ENCODE results near the gene AGBL1.
"Not testable (repeated sequence)": the region's sequence is repeated elsewhere in the genome, so short reads cannot be mapped to it uniquely, and the experiment has no call there.

Gene AGBL1

DNA sequence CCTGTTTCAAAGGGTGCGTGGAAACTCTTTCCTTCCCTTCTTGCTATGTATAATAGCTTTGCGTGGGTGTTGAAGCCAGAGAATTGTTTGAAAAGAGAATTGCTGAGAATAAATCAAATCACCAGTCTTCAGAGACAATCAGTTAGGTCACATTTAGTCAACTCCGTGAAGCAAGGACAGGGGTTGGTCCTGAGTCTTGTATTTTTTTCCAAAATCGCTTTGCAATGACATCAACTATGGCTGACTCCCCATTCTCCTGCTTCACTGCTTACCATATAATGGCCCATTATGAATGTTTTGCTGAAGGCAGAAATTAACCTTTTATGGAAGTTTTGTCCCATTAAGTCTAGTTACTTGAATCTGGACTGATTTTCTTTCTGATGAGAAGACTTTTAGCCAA is 852.8 kb downstream of the AGBL1 start:
- no peak for DNase-seq (ENCODE audit: low read depth, low spot score)

DNA sequence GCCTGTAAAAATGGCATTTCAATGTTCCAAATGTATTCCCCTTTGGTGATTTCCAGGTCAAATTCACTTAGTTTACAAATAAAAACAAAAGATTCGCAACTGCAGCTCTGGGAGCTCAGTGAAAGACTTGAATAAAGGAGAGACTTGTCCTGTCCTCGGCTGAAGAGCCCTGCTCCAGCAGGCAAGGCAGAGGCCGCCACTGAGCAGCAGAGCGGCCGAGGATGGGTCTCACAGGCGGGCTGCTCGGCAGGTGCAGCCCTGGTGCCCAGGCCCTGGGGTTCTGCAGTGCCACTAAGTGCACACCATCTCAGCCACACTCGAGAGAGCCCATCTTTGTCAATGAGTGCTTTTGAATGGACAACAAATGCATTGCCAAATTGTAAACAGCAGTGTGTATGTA is 856.2 kb downstream of the AGBL1 start:
- no peak for DNase-seq (ENCODE audit: low read depth, low spot score)

DNA sequence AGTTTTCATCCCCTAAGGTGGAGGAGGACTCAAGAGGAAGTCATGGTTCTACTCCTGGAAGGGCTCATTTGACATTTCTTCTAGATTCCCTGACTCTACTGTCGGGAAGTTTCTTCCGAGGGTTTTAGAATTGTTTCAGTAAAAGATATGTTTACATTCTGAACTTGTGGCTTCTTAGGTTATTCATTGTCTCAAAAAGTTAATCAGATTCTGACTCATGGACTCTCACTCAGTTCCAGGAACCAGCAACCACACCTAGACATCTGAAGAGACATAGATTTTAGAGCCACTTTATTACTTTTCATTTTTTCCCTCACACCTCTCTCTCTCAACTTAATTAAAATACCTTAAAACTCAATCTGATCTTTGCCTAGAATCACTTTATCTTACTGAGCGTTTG is 862.6 kb downstream of the AGBL1 start:
- DNase-seq (ENCODE audit: low read depth, low spot score) = no peak

DNA sequence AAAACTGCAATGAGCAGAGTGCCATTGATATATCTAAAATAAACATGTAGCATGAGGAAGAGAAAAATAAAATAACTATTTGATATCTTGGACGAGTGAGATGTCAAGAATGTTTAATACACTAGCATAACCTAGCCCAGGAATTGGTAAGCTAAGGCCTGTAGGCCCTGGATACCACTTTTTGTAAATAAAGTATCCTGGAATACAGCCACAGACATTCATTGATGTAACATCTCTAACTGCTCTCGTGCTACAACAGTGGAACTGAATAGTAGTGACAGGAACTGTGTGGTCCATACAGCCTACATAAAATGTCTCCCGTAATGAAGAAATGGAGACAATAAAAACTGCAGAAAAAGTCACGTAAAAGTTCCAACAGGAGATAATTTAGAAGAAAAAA is 869.0 kb downstream of the AGBL1 start:
- no peak for DNase-seq (ENCODE audit: low read depth, low spot score)

DNA sequence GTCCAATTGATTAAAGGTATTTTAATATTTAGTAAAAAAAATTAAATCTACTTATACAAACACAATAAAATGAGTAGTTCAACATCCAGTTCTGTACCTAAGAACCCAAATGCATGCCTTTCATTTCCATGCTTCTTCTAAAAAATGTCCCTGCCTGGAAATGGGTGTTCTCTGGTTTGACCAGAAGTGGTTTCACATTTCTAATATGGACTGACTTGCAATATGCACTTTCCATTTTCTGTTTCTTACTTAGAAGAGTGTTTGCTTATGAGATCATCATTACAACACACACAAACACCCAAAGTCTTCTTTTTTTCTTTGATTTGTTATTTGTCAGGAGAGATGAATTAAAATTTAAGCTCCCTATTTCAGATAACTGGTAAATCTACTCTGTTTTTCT is 879.6 kb downstream of the AGBL1 start:
- DNase-seq (ENCODE audit: low read depth, low spot score) = no peak

DNA sequence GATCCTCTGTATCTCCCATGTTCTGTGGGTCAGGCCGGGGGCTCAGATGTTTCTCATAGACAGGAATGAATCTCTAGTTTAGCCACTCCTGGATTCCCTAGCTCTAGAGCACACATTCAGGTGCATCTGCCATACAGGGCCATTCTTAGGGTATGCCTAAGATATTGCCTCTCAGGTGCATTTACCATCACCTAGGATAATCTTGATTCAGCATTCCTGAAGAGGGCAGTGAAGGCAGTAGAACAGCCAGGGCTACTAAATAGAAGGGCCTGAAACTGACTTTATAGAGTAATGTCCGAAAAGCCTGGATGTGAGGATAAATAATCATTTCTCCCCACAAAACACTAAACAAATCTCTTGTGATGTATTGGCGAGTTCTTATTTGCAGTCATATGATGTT is 882.0 kb downstream of the AGBL1 start:
- no peak for DNase-seq (ENCODE audit: low read depth, low spot score)

DNA sequence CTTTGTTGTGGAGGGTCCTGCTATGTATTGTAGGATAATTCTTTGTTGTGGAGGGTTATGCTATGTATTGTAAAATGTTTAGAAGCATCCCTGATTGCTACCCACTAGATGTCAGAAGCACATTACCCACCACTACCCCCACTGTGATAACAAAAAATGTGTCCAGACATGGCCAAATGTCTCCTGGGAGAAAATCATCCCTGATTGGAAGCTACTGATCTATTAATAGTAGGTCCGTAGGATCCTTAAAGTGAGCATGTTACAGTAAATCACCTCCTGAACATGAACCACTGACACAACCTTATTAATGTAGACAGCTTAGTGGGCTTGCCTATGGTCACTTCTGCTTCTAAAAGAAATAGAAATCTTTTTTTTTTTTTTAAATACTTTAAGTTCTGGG is 884.6 kb downstream of the AGBL1 start:
- DNase-seq (ENCODE audit: low read depth, low spot score) = no peak

DNA sequence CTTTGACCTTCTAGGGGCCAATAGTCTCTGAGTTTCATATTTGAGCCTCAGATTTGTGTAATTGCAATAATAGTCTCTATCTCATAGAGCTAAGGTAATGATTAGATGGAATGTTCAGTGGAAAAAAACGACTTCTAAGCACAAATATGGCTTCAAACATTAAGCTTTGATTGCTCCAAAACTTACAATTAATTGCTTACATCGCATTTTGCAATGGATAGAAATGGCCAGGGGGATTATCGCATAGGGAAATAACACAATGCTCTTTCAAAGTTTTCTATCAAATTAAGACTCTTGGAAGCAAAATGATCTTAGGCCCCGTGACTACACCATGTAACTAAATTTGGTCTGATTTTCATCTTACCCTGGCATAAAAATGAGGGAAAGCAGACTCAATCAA is 888.6 kb downstream of the AGBL1 start:
- no peak for DNase-seq (ENCODE audit: low read depth, low spot score)

DNA sequence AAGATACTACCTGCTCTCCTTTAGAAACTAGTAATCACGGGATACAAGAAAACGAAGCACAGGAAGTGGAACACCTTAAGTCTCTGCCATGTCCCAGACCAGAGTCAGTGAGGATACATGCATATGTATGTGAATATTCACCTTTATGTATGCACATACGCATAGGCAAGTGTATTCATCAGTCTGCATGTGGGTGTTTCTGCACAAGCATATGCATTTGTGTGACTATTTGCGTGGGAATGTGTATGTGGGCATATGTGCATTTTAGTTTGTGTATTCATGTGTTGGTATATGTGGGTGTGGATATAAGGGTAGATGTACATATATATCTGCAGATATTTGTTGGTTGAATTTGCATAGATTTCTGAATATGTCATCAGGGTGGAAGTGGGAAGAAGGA is 889.7 kb downstream of the AGBL1 start:
- no peak for DNase-seq (ENCODE audit: low read depth, low spot score)

DNA sequence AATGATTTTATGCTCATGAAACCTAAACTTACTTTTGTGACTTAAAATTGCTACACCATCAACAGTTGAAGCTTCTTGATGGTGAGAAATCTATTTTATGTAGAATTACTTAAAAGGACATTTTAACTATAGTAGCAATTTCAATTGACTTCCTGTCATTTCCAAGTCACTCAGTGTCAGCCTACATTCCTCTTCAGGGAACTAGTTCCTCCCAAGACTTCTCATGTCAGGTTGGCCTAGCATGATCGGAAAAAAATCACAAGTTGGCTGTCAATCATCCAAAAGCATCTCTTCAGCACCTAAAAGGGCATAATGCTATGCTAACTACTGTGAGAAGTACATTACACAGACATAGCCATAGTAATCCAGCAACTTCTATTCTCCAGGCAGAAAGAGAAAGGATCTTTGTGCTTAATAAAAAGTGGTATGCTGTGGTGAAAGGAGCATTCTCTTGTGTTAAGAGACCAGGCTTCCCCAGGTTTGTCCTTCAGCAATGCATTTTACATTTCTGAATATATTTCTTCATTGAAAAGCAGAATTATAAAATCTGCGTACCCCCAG is 893.7 kb downstream of the AGBL1 start:
- no peak for DNase-seq (ENCODE audit: low read depth, low spot score)

DNA sequence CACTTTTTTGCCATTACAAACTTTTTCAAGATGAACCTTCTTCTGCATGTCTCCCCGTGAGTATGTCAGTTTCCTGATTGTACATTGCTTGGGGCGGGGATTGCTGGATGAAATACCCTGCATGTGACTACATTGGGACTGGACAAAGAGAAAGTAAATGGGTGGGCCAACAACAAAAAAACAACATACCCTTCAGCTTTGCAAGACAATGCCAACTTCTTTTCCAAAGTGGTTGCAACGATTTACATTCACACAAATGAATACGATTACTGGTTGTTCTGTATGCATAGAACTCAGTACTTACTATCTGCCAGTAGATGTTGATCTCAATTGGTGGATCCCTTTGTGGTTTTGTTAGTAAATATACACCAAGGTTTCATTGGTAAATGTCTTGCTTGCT is 908.4 kb downstream of the AGBL1 start:
- DNase-seq (ENCODE audit: low read depth, low spot score) = no peak

DNA sequence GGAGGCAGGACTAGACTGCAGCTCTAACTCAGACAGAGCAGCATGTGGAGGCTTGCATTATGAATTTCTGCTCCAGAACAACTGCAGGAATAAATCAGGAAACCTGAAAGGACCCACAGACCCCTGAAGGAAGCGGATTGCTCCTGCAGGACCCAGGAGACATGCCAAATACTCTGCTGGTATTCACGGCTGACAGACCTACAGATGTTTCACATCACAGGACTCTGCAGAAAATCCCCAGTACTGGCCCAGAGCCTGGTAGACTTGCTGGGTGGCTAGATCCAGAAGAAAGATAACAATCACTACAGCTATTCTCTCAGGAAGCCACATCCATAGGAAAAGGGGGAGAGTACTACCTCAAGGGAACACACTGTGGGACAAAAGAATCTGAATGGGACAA is 942.1 kb downstream of the AGBL1 start:
- no peak for DNase-seq (ENCODE audit: low read depth, low spot score)

DNA sequence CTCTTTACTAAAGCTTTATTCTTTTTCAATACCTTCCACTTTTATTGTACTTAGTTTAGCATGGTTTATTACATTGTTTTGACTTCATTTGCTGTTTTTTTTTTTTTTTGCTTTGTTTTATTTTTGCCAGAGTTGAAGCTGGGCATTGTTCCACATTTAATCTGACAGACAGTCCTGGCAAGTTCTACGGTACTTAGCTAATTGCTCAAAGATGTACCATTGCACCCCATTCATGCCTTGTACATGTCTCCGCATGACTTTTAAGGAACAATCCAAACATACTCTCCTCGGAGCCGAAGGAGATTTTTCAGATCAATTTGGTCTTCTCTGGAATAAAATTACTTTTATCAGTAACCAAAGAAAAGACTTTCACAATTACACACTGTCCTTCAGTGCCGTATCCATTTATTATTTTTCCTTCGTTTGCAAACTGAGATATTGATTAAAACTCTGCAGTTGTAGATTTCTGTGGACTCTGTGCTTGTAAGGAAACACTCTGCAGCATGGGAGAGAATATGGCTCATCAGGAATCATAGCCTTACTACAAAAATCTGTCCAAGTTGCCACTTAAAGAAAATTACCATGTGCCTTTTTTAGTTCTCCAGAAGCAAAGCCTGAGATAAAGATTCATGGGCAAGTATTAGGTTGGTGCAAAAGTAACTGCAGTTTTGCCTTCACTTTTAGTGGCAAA is 952.0 kb downstream of the AGBL1 start:
- no peak for DNase-seq (ENCODE audit: low read depth, low spot score)

DNA sequence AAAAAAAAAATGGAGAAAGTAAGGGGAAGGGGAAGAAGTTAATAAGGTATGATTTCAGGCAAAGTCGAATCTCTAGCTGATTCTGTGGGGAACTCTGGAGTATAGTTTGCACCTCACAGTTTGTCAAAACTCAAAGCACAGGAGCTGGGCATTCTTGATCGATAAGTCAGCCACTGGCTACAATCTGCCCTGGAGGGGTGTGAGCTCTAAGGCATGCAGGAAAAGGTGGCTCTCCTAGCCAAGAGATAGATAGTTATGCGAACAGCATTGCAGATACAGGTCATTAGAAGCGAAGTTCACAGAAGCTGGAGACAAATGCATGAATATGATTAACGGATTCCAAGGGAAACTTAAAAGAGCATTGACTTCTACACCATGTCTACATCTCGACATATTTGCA is 952.6 kb downstream of the AGBL1 start:
- no peak for DNase-seq (ENCODE audit: low read depth, low spot score)

DNA sequence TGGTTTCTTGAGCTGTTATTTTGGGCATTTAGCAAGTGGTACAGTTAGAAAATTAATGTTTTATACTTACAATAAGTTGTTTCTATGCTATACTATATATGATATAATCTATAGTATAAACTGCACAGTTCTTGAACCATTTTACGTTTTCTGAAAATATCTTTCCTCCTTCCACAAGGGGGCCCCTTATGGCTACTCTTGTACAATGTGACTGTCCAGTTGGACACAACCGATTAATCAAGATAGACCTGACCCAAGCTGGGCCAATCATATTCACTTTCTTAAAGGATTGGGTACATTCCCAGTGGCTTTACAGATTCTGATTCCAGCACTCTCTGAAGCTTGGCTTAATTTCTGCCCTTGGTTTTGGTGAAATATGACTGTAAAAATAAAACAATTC is 953.4 kb downstream of the AGBL1 start:
- DNase-seq (ENCODE audit: low read depth, low spot score) = no peak

DNA sequence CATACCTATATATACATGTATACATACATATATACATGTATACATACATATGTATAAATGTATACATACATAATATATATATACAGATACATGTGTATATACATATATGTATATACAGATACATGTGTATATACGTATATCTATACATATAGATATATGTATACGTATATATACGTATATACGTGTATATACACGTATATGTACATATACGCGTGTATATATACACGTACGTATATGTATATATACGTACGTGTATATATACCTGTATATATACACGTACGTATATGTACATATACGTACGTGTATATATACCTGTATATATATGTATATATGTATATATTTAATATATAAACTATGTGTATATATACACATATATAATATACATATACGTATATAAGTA is 955.2 kb downstream of the AGBL1 start:
- DNase-seq (ENCODE audit: low read depth, low spot score) = no peak

DNA sequence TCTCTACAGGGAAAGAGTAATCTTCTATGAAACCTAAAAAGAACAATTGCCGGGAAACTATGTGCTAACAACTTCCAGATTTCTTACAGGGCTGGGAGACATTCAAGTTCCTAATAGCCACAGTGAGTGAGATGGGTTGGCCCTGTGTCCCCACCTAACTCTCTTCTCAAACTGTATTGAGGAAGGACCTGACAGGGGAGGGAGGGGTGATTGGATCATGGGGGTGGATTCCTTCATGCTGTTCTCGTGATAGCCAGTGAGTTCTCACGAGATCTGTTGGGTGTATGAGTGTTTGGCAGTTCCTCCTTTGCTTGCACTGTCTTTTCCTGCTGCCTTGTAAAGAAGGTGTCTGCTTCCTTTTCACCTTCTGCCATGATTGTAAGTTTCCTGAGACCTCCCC is 958.7 kb downstream of the AGBL1 start:
- no peak for DNase-seq (ENCODE audit: low read depth, low spot score)

DNA sequence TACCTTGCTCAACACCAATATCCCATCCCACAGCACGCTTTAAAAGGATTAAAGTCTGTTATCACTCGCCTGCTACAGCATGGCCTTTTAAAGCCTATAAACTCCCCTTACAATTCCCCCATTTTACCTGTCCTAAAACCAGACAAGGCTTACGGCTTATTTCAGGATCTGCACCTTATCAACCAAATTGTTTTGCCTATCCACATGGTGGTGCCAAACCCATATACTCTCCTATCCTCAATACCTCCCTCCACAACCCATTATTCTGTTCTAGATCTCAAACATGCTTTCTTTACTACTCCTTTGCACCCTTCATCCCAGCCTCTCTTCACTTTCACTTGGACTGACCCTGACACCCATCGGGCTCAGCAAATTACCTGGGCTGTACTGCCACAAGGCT is 962.9 kb downstream of the AGBL1 start:
- not testable (repeated sequence) for DNase-seq (ENCODE audit: low read depth, low spot score)

DNA sequence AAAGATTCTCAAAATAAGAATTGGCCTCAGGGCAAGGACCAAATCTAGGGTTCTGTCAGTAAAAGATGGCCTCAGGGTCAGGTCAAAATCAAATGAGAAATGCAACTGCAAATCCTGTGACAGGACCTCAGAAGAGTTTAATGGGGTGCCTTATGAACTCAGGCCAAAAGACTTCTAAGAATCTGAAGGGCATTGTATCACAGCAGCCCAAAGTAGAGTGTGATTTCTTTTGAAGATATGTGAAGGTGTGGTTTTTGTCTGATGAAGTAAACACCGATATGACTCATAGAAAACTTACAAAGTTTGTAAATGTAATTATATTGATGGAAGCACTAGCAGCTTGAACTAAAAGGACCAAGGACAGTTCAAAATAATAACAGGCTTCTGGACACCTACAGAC is 966.1 kb downstream of the AGBL1 start:
- DNase-seq (ENCODE audit: low read depth, low spot score) = no peak

DNA sequence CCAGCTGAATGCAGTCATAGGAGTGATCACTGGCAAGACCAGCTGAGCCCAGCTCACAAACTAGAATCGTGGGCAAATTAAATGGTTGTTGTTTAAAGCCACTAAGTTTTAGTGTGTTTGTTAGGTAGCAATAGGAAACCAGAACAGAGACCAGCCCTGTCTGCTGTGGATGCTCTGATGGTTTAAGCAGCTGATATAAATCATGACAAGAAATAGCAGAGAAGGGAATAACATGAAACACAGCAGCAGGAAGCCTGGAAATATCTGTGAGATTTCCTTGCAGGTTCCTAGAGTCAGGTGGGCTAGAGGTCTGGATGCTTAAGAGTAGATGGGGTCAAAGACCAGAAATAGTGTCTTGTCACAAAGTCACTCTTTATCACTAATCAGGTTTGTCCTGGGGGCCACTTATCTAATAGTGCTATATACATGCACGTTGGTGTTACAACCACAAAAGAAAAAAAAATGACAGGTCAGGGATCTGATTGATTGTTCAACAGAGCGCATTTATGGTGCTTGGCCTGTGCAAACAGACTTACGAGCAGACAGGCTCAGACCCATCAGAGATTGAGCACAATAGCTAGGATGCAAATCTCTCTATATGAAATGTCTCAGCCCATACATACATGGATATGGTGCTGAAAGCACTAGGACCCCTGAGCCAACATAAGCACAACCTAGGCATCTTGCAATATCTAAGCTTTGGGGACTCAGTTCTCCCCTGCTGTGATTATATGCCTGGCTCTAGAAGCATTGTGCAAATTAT is 967.7 kb downstream of the AGBL1 start:
- no peak for DNase-seq (ENCODE audit: low read depth, low spot score)
